GM12878 (cell line): Measurements from ENCODE around the gene COL9A1. TPM values are rescaled to one million over a fixed set of nuclear protein-coding genes. Genes with fewer than 3 reads are reported as not detected.

ENCODE experiments used
- ATAC-seq: fragments of 200-7000 bp; cut with Tn5 transposase; 3 replicates; pipeline ENCODE4 v1.9.1; 2020; ENCODE audit warnings: mild to moderate bottlenecking, moderate library complexity
- BruUV-seq: library from RNA; stranded (reverse); fragments of 400-500 nt; replicated peaks from 2 replicates; lab custom pipeline; 2021; lab: Mats Ljungman, UMichigan
- CTCF ChIA-PET: fragments of 300-600 bp; sonication (Branson Sonifier 250); formaldehyde crosslinking; extraction: SDS; loops from one replicate; lab custom pipeline; 2021; ENCODE audit warnings: inconsistent platforms; lab: Yijun Ruan, JAX
- POLR2A ChIA-PET: fragments of 350-600 bp; formaldehyde crosslinking; extraction: SDS; loops from one replicate; lab custom pipeline; 2021; ENCODE audit warnings: inconsistent platforms; lab: Charles Lee
- RAD21 ChIA-PET: fragments of 300-600 bp; sonication (Branson Sonifier 250); formaldehyde crosslinking; loops from one replicate; lab custom pipeline; 2023; ENCODE audit warnings: antibody characterized with exemption; ENCODE audit not compliant: unreplicated experiment; lab: Charles Lee
- SMC1A ChIA-PET: fragments of 300-600 bp; sonication (Branson Sonifier 250); formaldehyde crosslinking; loops from one replicate; lab custom pipeline; 2023; ENCODE audit not compliant: unreplicated experiment, uncharacterized antibody; lab: Charles Lee
- DNase-seq: peaks from one replicate; pipeline ENCODE4 v3.0.0-alpha.2; 2011; ENCODE audit warnings: low read depth, low spot score
- FAIRE-seq: peaks from 3 replicates; lab custom pipeline; 2011; peaks lifted over from hg19 to GRCh38; lab: Jason Lieb, UNC
- H2AFZ ChIP-seq: 2 replicates; pipeline ENCODE4 v1.6.0; 2011; ENCODE audit warnings: low read depth, low read length, control low read depth; ENCODE audit not compliant: control insufficient read depth
- H3K27ac ChIP-seq: 2 replicates; pipeline ENCODE4 v1.5.1; 2011; ENCODE audit warnings: control low read depth; ENCODE audit not compliant: control insufficient read depth, insufficient read depth
- H3K27me3 ChIP-seq, 2 experiments: replicated peaks in 1 of 2; 2 replicates each; pipeline versions ENCODE4 v1.6.0 to v1.6.1; 2011; ENCODE audit warnings: low read length in 1 of 2; ENCODE audit not compliant: control insufficient read depth in 2 of 2, insufficient read depth in 2 of 2
- H3K36me3 ChIP-seq, 2 experiments: 2 replicates each; pipeline ENCODE4 v1.5.1; 2011; ENCODE audit warnings: low read length in 1 of 2; ENCODE audit not compliant: control insufficient read depth in 2 of 2, insufficient read depth in 2 of 2
- H3K4me1 ChIP-seq: 2 replicates; pipeline ENCODE4 v1.6.1; 2011; ENCODE audit warnings: mild to moderate bottlenecking, low read length, moderate library complexity, mixed read lengths; ENCODE audit not compliant: control insufficient read depth, insufficient read depth
- H3K4me2 ChIP-seq: 2 replicates; pipeline ENCODE4 v1.6.0; 2011; ENCODE audit warnings: control low read depth; ENCODE audit not compliant: control insufficient read depth, insufficient read depth
- H3K4me3 ChIP-seq: fragments of 200-600 bp; sonication (generic); 2 replicates; pipeline ENCODE4 v1.5.1; 2016
- H3K79me2 ChIP-seq: 2 replicates; pipeline ENCODE4 v1.6.0; 2011; ENCODE audit warnings: low read length; ENCODE audit not compliant: control insufficient read depth, insufficient read depth
- H3K9ac ChIP-seq: 2 replicates; pipeline ENCODE4 v1.8.0; 2011; ENCODE audit warnings: low read length, control low read depth, mixed read lengths; ENCODE audit not compliant: control insufficient read depth, insufficient read depth
- H3K9me3 ChIP-seq: replicated peaks from 3 replicates; pipeline ENCODE4 v1.5.1; 2011; ENCODE audit warnings: mild to moderate bottlenecking, low read length; ENCODE audit not compliant: control insufficient read depth, insufficient read depth
- H4K20me1 ChIP-seq: 2 replicates; pipeline ENCODE4 v1.6.0; 2011; ENCODE audit not compliant: control insufficient read depth, insufficient read depth
- ASH2L ChIP-seq: fragments of 300-600, 200-600 bp; sonication (generic); IDR thresholded peaks from 2 replicates; pipeline ENCODE4 v1.6.1; 2017; ENCODE audit warnings: low read depth, mild to moderate bottlenecking, borderline replicate concordance
- EGR1 ChIP-seq, 2 experiments: IDR thresholded peaks; 1 replicate in 1 of 2; 2 replicates in 1 of 2; pipeline ENCODE4 v1.6.1; 2011 to 2012; ENCODE audit warnings: low read depth in 2 of 2, low read length in 2 of 2, borderline replicate concordance in 1 of 2, mild to moderate bottlenecking in 1 of 2, moderate library complexity in 1 of 2
- EZH2 ChIP-seq: IDR thresholded peaks from 2 replicates; pipeline ENCODE4 v1.6.1; 2012; ENCODE audit warnings: low read depth, mild to moderate bottlenecking, control low read depth, inconsistent platforms, low read length, borderline replicate concordance; ENCODE audit not compliant: control insufficient read depth
- GABPA ChIP-seq: IDR thresholded peaks from 2 replicates; pipeline ENCODE4 v1.6.1; 2014; ENCODE audit warnings: antibody characterized with exemption, low read depth, mild to moderate bottlenecking, inconsistent platforms
- MTA2 ChIP-seq: fragments of 450-650 bp; IDR thresholded peaks from 2 replicates; pipeline ENCODE4 v1.6.1; 2016; ENCODE audit warnings: low read depth, mild to moderate bottlenecking, moderate library complexity
- POLR2AphosphoS2 ChIP-seq: IDR thresholded peaks from 2 replicates; pipeline ENCODE4 v1.6.1; 2011; ENCODE audit warnings: low read depth, mild to moderate bottlenecking, low read length, improper control_type of control experiment, moderate library complexity
- RBBP5 ChIP-seq: fragments of 200-600 bp; sonication (generic); conservative IDR thresholded peaks from 2 replicates; pipeline ENCODE4 v1.6.1; 2016
- SMAD5 ChIP-seq: IDR thresholded peaks from 2 replicates; pipeline ENCODE4 v1.6.1; 2016; ENCODE audit warnings: antibody characterized with exemption, low read depth
- SP1 ChIP-seq: IDR thresholded peaks from one replicate; pipeline ENCODE4 v1.6.1; 2011; ENCODE audit warnings: low read depth, low read length
- SREBF2 ChIP-seq: IDR thresholded peaks from 2 replicates; pipeline ENCODE4 v1.6.1; 2012; ENCODE audit warnings: mild to moderate bottlenecking, low read length
- TCF3 ChIP-seq: IDR thresholded peaks from 2 replicates; pipeline ENCODE4 v1.6.1; 2012; ENCODE audit warnings: low read depth, mild to moderate bottlenecking, low read length, borderline replicate concordance; ENCODE audit not compliant: insufficient read depth
- TCF7 ChIP-seq: IDR thresholded peaks from 2 replicates; pipeline ENCODE4 v1.6.1; 2014; ENCODE audit warnings: antibody characterized with exemption, borderline replicate concordance
- ZNF24 ChIP-seq: fragments of 450-650 bp; IDR thresholded peaks from 2 replicates; pipeline ENCODE4 v1.6.1; 2017; ENCODE audit warnings: antibody characterized with exemption, mild to moderate bottlenecking
- ZNF384 ChIP-seq: IDR thresholded peaks from 2 replicates; pipeline ENCODE4 v1.6.1; 2012; ENCODE audit warnings: low read depth, mild to moderate bottlenecking, low read length, improper control_type of control experiment, borderline replicate concordance
- WGBS: methylation state at CpG from one replicate; pipeline ENCODE4 v1.1.6; 2016; ENCODE audit warnings: low lambda C conversion rate; ENCODE audit not compliant: insufficient replicate concordance, insufficient coverage; ENCODE audit errors: missing lambda C conversion rate; 5-methylcytosine and 5-hydroxymethylcytosine counted together
- in situ Hi-C: fragments of 300-500 bp; cut with MboI; formaldehyde crosslinking; loops from 9 replicates; pipeline ENCODE4 v1.14.3; 2018; ENCODE audit warnings: mixed read lengths
- intact Hi-C: fragments of 100-400 bp; cut with micrococcal nuclease; formaldehyde crosslinking; loops from one replicate; pipeline ENCODE4 v1.14.2; 2022; ENCODE audit not compliant: unreplicated experiment
- polyA plus RNA-seq, 11 experiments: library from polyadenylated mRNA; depleted of rRNA in 4 of 11; unstranded in 6 of 11; stranded (reverse) in 5 of 11; fragments of >200 nt; fragmentation: Nextera tagmentation in 4 of 11; fragmentation: Illumina TruSeq in 1 of 11; extraction: Ambion mirVana in 4 of 11; extraction: Trizol in 1 of 11; gene quantifications; 1 replicate in 1 of 11; 2 replicates in 10 of 11; pipeline versions ENCODE4 v1.2.1 to v1.2.3, GENCODE V29; 2011 to 2016; ENCODE audit warnings: inconsistent platforms in 2 of 11, missing spikeins in 2 of 11, low read depth in 1 of 11
- total RNA-seq, 4 experiments: library from RNA; depleted of rRNA in 3 of 4; stranded (reverse); fragments of >200 nt in 3 of 4; fragmentation: Illumina TruSeq in 1 of 4; extraction: Trizol in 1 of 4; gene quantifications; 2 replicates each; pipeline versions ENCODE4 v1.2.1 to v1.2.3, GENCODE V29; 2013 to 2021

The COL9A1 gene
- total and polyA plus RNA-seq, 10 of the 15 experiments (the other 5 are each of a cell fraction or from before 2014, with no cell fraction given), result not detected

GRCh38 chr6:70277470-70277869 is 25.4 kb downstream of the COL9A1 start:
- H3K9me3 ChIP-seq, result no peaks in the 10 kb centered on the region
- FAIRE-seq, result no peak
- TF ChIP-seq SP1 (no peak), POLR2AphosphoS2 (no peak), SREBF2 (no peak), ZNF24 (no peak), ASH2L (no peak), TCF7 (no peak), GABPA (no peak), EGR1 (IDR thresholded peaks at IDR 0.05; ENCODE audit: borderline replicate concordance in 1 of 2, low read depth in 2 of 2, low read length in 2 of 2) (no peak), ZNF384 (no peak), MTA2 (no peak), TCF3 (no peak), EZH2 (no peak), SMAD5 (no peak), RBBP5 (no peak)
- peaks cover 0 to 2% of the 10 kb centered on the region in 2 experiments; a peak in 3 of 4 replicates for H3K27me3 ChIP-seq
- no peak for ATAC-seq
- H3K27ac ChIP-seq, result no peak overlapping the region
- H2AFZ ChIP-seq, result no peak overlapping the region
- RAD21 ChIA-PET, result no interaction called here
- intact Hi-C loops (no loop called here), in situ Hi-C loops (no loop called here)
- 3% methylated on average over 2 of the region's 2 CpGs for WGBS
- DNase-seq, result no peak
- H4K20me1 ChIP-seq, result no peaks in the 10 kb centered on the region
- SMC1A ChIA-PET, result interaction anchor here (0.9 kb wide), 1 partner anchor 47 kb away, joined by 4 read pairs; no protein-coding TSS in a partner anchor
- no peak overlapping the region for H3K4me2 ChIP-seq
- H3K4me1 ChIP-seq, result no peaks in the 10 kb centered on the region
- CTCF ChIA-PET, result interaction anchor here (1.5 to 2.1 kb wide), 2 partner anchors 31 to 32 kb away, joined by 5 to 8 read pairs; no protein-coding TSS in a partner anchor
- BruUV-seq, result no TSS peak
- POLR2A ChIA-PET, result no interaction called here
- no peak overlapping the region for H3K9ac ChIP-seq
- H3K36me3 ChIP-seq, result no peaks in the 10 kb centered on the region
- no peaks in the 10 kb centered on the region for H3K79me2 ChIP-seq
- no peak overlapping the region for H3K4me3 ChIP-seq
